VCaP (cell line): ENCODE results near the gene CBX2.

Experiments
- H3K27ac ChIP-seq: fragments of 450-650 bp; 2 replicates; pipeline ENCODE4 v1.5.1; 2017
- TF ChIP-seq, protein P1 (sequence below): fragments of 450-650 bp; conservative IDR thresholded peaks from 2 replicates; pipeline ENCODE4 v1.5.1; 2017; ENCODE audit warnings: mild to moderate bottlenecking, moderate library complexity

CBX2 gene

DNA sequence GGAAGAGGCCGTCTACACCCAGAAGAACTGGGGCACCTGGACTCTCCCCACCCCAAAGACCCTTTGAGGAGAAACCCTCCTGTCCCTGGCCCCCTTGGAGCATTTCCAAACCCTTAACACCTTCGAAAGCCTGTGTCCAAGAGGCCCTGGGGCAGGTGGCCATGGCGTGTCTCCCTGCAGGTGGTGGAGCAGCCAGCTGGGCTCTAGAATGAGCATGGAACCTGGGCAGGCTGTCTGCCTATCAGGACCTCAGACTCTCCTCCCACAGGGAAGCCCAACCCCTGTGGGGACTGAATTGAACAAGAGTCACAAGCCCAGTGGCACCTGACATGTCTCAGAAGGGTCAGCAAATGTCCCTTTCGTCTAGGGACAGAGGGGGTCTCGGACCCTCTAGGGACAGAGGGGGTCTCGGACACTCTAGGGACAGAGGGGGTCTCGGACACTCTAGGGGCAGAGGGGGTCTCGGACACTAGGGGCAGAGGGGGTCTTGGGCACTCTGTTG, 52.9 kb downstream of the CBX2 start:
- peak overlapping the region; percentile 77 for H3K27ac ChIP-seq
- TF ChIP-seq, protein P1, sequence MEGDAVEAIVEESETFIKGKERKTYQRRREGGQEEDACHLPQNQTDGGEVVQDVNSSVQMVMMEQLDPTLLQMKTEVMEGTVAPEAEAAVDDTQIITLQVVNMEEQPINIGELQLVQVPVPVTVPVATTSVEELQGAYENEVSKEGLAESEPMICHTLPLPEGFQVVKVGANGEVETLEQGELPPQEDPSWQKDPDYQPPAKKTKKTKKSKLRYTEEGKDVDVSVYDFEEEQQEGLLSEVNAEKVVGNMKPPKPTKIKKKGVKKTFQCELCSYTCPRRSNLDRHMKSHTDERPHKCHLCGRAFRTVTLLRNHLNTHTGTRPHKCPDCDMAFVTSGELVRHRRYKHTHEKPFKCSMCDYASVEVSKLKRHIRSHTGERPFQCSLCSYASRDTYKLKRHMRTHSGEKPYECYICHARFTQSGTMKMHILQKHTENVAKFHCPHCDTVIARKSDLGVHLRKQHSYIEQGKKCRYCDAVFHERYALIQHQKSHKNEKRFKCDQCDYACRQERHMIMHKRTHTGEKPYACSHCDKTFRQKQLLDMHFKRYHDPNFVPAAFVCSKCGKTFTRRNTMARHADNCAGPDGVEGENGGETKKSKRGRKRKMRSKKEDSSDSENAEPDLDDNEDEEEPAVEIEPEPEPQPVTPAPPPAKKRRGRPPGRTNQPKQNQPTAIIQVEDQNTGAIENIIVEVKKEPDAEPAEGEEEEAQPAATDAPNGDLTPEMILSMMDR: no peak

- H3K27ac ChIP-seq: peak overlapping the region; percentile 77
Observed at GRCh38 chr17:79831265-79832217, 53.6 kb downstream of the CBX2 start.

GRCh38 chr17:79832218-79833109, 54.5 kb downstream of the CBX2 start:
- TF ChIP-seq, protein P1: no peak
- H3K27ac ChIP-seq: peak overlapping the region; percentile 77

More at GRCh38 chr17:79831265-79832217, 53.6 kb downstream of the CBX2 start:
- TF ChIP-seq, protein P1: no peak

GRCh38 chr17:79833110-79833450, 55.1 kb downstream of the CBX2 start:
- TF ChIP-seq, protein P1: no peak

GRCh38 chr17:79833744-79834564, 56.0 kb downstream of the CBX2 start:
- TF ChIP-seq, protein P1: no peak
- no peak overlapping the region for H3K27ac ChIP-seq

More at GRCh38 chr17:79833110-79833450, 55.1 kb downstream of the CBX2 start:
- H3K27ac ChIP-seq: peak overlapping the region; percentile 77; the same call in 1 of the 2 replicates

DNA sequence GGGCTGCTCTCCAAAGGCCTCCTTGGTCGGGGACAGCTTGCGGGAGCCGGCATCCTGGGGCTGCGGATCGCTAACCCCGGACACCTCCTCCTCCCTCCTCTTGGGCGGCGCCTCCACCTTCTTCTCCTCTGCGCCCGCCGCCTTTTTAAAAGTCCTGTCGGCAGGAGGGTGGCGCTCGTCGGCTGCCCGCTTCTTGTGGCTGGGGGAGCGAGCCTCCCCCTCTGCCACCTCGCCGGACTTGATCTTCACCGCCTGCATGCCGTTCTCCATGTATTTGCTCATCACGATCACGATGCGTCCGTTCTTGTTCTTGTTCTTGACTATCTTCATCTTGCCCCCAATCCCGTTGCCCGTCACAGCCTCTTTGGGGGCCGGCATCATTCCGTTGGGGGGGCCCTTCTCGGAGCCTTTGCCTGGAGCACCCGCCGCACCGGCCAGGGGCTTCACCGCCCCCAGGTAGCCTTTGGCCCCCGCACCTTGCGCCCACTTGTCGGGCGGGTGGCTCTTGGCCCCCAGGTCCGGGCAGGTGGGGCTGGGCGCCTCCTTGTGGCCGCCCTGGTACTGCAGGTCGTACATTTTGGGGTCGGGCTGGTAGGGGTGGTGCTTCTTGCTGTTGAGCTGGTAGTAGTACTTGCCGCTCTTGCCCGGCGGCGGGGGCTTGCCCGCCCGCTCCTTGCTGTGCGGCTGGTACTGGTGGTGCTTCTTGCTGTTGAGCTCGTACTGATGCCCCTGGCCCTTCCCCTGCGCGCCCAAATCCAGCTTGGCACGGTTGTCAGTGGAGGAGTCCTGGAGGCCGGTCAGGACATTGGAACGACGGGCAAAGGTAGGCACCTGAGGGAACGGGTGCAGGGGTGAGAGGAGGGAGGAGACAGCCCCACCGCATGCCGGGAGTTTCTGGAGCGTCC, 56.9 kb downstream of the CBX2 start:
- TF ChIP-seq, protein P1: peak; percentile 74
- H3K27ac ChIP-seq: peak overlapping the region; percentile 86; the same call in 1 of the 2 replicates
